Peyer's patch (tissue), 4 donors: ENCODE measurements around the gene OLR1.

ENCODE experiments used
- POLR2A ChIP-seq, 2 donors: fragments of 450-650 bp; IDR thresholded peaks; one replicate each; pipeline ENCODE4 v1.5.1; 2017; ENCODE audit warnings: antibody characterized with exemption in 2 of 2, mild to moderate bottlenecking in 2 of 2, moderate library complexity in 2 of 2
- TF ChIP-seq, protein P1 (sequence below), 6 experiments: fragments of 450-650 bp in 4 of 6; fragments of 200-600 bp in 2 of 6; sonication (generic) in 1 of 6; IDR thresholded peaks; one replicate each; pipeline ENCODE4 v1.5.1; 2017 to 2019; ENCODE audit warnings: antibody characterized with exemption in 6 of 6, mild to moderate bottlenecking in 3 of 6, moderate library complexity in 1 of 6

DNA sequence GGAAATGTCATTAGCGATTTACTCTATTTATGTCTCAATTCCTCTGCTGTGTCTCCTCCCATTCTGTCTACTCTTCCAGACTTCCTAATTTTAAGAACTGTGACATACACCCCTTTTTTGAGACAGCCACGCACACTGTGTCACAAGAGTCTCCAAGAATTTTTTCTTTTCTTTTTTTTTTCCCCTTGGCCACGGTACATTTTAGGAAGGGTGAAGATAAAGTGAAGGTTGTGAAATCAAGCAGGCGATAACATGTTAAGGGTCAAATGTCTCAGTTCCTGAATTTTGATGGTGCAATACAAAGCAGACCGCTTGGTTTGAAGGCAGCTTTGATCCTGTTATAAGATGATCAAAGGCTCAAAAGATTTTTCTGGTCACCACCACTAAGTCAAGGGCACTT lies 4.3 kb downstream of the OLR1 start:
- no peak for TF ChIP-seq POLR2A (IDR thresholded peaks at IDR 0.05)
- TF ChIP-seq, protein P1, sequence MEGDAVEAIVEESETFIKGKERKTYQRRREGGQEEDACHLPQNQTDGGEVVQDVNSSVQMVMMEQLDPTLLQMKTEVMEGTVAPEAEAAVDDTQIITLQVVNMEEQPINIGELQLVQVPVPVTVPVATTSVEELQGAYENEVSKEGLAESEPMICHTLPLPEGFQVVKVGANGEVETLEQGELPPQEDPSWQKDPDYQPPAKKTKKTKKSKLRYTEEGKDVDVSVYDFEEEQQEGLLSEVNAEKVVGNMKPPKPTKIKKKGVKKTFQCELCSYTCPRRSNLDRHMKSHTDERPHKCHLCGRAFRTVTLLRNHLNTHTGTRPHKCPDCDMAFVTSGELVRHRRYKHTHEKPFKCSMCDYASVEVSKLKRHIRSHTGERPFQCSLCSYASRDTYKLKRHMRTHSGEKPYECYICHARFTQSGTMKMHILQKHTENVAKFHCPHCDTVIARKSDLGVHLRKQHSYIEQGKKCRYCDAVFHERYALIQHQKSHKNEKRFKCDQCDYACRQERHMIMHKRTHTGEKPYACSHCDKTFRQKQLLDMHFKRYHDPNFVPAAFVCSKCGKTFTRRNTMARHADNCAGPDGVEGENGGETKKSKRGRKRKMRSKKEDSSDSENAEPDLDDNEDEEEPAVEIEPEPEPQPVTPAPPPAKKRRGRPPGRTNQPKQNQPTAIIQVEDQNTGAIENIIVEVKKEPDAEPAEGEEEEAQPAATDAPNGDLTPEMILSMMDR (IDR thresholded peaks at IDR 0.05): no peak
